Keratinocyte (primary cell): ENCODE results near the gene LRRC74B. TPM values are rescaled to one million over a fixed set of nuclear protein-coding genes. Genes with fewer than 3 reads are reported as not detected.

Experiments used
- DNase-seq: peaks from one replicate; pipeline ENCODE4 v3.0.0-alpha.2; 2011; ENCODE audit warnings: low read depth, missing footprints, low spot score
- FAIRE-seq: peaks from 2 replicates; lab custom pipeline; 2011; peaks lifted over from hg19 to GRCh38; lab: Jason Lieb, UNC
- H2AFZ ChIP-seq: 2 replicates; pipeline ENCODE4 v1.6.0; 2012; ENCODE audit warnings: low read length, control low read depth, inconsistent platforms; ENCODE audit not compliant: control insufficient read depth
- H3K27ac ChIP-seq: 2 replicates; pipeline ENCODE4 v1.5.1; 2011; ENCODE audit warnings: low read length; ENCODE audit not compliant: control insufficient read depth, insufficient read depth
- H3K27me3 ChIP-seq: 3 replicates; pipeline ENCODE4 v1.6.0; 2011; ENCODE audit warnings: low read length; ENCODE audit not compliant: control insufficient read depth, insufficient read depth; ENCODE audit errors: extremely low read depth
- H3K36me3 ChIP-seq, 2 experiments: 2 replicates in 1 of 2; 3 replicates in 1 of 2; pipeline ENCODE4 v1.5.1; 2011; ENCODE audit warnings: low read length in 2 of 2, mild to moderate bottlenecking in 1 of 2; ENCODE audit not compliant: control insufficient read depth in 2 of 2, insufficient read depth in 2 of 2; ENCODE audit errors: extremely low read depth in 1 of 2
- H3K4me1 ChIP-seq: 3 replicates; pipeline ENCODE4 v1.5.1; 2011; ENCODE audit warnings: low read length; ENCODE audit not compliant: control insufficient read depth, insufficient read depth; ENCODE audit errors: extremely low read depth
- H3K4me2 ChIP-seq: 3 replicates; pipeline ENCODE4 v1.6.0; 2011; ENCODE audit warnings: low read depth, low read length; ENCODE audit not compliant: control insufficient read depth, insufficient read depth; ENCODE audit errors: extremely low read depth
- H3K4me3 ChIP-seq, 3 experiments: fragments of 200-600 bp in 1 of 3; sonication (generic) in 1 of 3; 2 replicates in 2 of 3; 3 replicates in 1 of 3; pipeline ENCODE4 v1.5.1; 2011 to 2016; ENCODE audit warnings: low read length in 3 of 3, mild to moderate bottlenecking in 3 of 3, control low read depth in 2 of 3, inconsistent platforms in 1 of 3, low read depth in 1 of 3, mixed read lengths in 1 of 3, mixed run types in 1 of 3, moderate library complexity in 1 of 3; ENCODE audit not compliant: control insufficient read depth in 2 of 3, insufficient read depth in 2 of 3; ENCODE audit errors: extremely low read depth in 1 of 3
- H3K79me2 ChIP-seq: 2 replicates; pipeline ENCODE4 v1.6.0; 2012; ENCODE audit warnings: low read length; ENCODE audit not compliant: control insufficient read depth, insufficient read depth
- H3K9ac ChIP-seq: 3 replicates; pipeline ENCODE4 v1.6.0; 2011; ENCODE audit warnings: low read length; ENCODE audit not compliant: control insufficient read depth, insufficient read depth; ENCODE audit errors: extremely low read depth
- H3K9me1 ChIP-seq: 3 replicates; pipeline ENCODE4 v1.6.0; 2011; ENCODE audit warnings: low read length; ENCODE audit not compliant: control insufficient read depth, insufficient read depth; ENCODE audit errors: extremely low read depth
- H3K9me3 ChIP-seq: 2 replicates; pipeline ENCODE4 v1.5.1; 2012; ENCODE audit warnings: low read depth, low read length; ENCODE audit not compliant: control insufficient read depth
- H4K20me1 ChIP-seq: 3 replicates; pipeline ENCODE4 v1.6.0; 2011; ENCODE audit warnings: low read length; ENCODE audit not compliant: control insufficient read depth, insufficient read depth; ENCODE audit errors: extremely low read depth
- EZH2 ChIP-seq: IDR thresholded peaks from one replicate; pipeline ENCODE4 v1.6.1; 2012; ENCODE audit warnings: inconsistent platforms, mild to moderate bottlenecking, low read length, moderate library complexity
- dilution Hi-C: fragments of 300-500 bp; cut with MboI; formaldehyde crosslinking; loops from one replicate; pipeline ENCODE4 v1.7.0; 2020; ENCODE audit warnings: low sequenced_read_pairs; ENCODE audit not compliant: extremely low pct_ligation_motif_present
- polyA plus RNA-seq, 5 experiments: library from polyadenylated mRNA; depleted of rRNA in 3 of 5; stranded (reverse) in 3 of 5; stranded (forward) in 1 of 5; unstranded in 1 of 5; fragments of >200 nt; gene quantifications; 1 replicate in 1 of 5; 2 replicates in 3 of 5; 3 replicates in 1 of 5; pipeline versions ENCODE4 v1.2.1 to v1.2.3, GENCODE V29; 2011 to 2012; ENCODE audit warnings: missing spikeins in 2 of 5, low read depth in 1 of 5, low replicate concordance in 1 of 5
- TF ChIP-seq, protein P1 (sequence below), 3 experiments: IDR thresholded peaks in 1 of 3; conservative IDR thresholded peaks in 1 of 3; optimal IDR thresholded peaks in 1 of 3; 2 replicates in 2 of 3; 3 replicates in 1 of 3; pipeline versions ENCODE3 to v1.5.1; 2011; ENCODE audit warnings: low read length in 3 of 3, mild to moderate bottlenecking in 3 of 3, moderate library complexity in 2 of 3, control low read depth in 1 of 3, inconsistent platforms in 1 of 3; ENCODE audit not compliant: insufficient read depth in 2 of 3; ENCODE audit errors: extremely low read depth in 1 of 3

LRRC74B gene
- polyA plus RNA-seq, 1 donor (not counting 4 experiments of a cell fraction or from before 2014, with no cell fraction given): not detected

DNA sequence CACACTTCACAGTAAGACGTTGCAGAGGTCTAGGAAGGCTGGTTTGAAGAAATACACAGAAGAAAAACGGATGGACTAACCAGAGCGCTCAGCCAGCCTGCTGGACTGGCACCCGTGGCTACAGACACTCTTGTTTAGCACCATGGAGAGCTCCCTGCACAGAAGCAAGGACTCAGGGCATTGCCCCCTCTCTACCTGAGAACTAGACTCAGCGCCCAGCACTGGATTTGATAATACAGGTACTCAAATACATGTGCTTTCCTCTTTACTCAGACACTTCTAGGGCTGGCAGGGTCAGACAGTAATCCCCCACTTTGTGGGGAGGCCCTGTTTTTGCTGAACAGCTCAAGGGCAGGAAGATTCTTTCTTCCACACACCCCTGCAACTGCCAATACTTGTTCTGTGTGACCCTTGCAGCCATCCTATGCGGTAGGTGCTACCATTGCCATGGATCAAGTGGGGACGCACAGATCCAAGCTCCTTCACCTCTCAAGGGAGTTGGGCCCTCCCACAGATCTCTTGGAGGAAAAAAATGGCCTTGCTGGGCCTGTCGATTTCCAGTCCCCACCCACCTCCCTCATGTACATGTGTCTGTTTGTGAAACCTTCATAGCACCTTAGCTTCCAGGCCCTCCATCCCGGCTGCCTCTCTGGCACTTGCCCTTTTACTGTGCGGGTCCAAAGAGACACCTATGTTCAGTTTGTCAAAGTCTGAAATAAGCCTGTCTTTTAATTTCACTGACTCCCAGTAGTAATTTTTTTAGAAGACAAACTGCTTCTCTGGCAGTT is 35.9 kb upstream of the LRRC74B start:
- no peak overlapping the region for H2AFZ ChIP-seq
- FAIRE-seq: no peak

DNA sequence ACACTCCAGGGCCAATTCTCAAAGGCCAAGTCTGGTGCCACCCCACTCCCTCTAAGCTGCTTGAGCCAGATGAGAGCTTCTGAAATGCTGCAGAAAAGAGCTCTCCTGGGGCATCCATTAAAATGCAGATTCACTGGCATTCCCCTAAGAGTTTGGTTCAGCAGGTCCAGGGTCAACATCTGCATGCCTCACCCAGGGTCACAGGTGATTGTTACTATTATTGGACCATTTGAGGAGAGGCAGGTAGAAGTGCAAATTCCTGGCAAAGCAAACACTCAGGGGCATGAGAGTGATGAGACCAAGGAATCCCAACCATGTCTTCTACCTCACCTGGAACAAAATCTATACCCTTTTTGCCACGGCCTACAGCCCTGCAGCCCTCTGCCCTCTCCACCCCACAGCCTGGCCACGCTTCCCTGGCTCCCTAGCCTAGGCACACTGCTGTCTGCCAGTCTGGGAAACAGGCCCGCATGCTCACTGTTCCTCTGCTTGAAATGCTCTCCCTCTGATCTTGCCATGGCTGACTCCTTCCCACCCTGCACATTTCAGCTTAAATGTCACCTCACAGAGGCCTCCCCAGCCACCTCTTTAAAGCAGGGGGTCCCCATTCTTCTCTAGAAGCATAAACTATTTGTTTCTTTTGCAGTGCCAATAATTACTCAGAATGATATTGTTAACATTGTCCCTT is 35.2 kb upstream of the LRRC74B start:
- no peaks in the 10 kb centered on the region for H3K27me3 ChIP-seq
- DNase-seq: no peak
- H3K9me3 ChIP-seq: no peaks in the 10 kb centered on the region
- no peaks in the 10 kb centered on the region for H3K79me2 ChIP-seq
- no peaks in the 10 kb centered on the region for H4K20me1 ChIP-seq
- no peak overlapping the region for H3K9ac ChIP-seq
- H3K36me3 ChIP-seq: peaks cover 0 to 1% of the 10 kb centered on the region in 2 experiments
- H3K4me1 ChIP-seq: peaks cover 23% of the 10 kb centered on the region
- H3K4me2 ChIP-seq: no peak overlapping the region
- no peaks in the 10 kb centered on the region for H3K9me1 ChIP-seq
- no peak overlapping the region for H3K27ac ChIP-seq
- no peak for FAIRE-seq
- H3K4me3 ChIP-seq: no peak overlapping the region
- TF ChIP-seq, protein P1, sequence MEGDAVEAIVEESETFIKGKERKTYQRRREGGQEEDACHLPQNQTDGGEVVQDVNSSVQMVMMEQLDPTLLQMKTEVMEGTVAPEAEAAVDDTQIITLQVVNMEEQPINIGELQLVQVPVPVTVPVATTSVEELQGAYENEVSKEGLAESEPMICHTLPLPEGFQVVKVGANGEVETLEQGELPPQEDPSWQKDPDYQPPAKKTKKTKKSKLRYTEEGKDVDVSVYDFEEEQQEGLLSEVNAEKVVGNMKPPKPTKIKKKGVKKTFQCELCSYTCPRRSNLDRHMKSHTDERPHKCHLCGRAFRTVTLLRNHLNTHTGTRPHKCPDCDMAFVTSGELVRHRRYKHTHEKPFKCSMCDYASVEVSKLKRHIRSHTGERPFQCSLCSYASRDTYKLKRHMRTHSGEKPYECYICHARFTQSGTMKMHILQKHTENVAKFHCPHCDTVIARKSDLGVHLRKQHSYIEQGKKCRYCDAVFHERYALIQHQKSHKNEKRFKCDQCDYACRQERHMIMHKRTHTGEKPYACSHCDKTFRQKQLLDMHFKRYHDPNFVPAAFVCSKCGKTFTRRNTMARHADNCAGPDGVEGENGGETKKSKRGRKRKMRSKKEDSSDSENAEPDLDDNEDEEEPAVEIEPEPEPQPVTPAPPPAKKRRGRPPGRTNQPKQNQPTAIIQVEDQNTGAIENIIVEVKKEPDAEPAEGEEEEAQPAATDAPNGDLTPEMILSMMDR (optimal IDR thresholded peaks at IDR 0.05 in 1 of 3, IDR thresholded peaks at IDR 0.05 in 1 of 3, conservative IDR thresholded peaks at IDR 0.05 in 1 of 3; ENCODE audit: extremely low read depth in 1 of 3, insufficient read depth in 2 of 3, low read length in 3 of 3): no peak
- no peak for TF ChIP-seq EZH2
- no peak overlapping the region for H2AFZ ChIP-seq
- dilution Hi-C loops: no loop called here

More for the DNA sequence above, 35.9 kb upstream of the LRRC74B start:
- DNase-seq: no peak
- Histone ChIP-seq H3K27me3 (no peaks in the 10 kb centered on the region), H3K79me2 (no peaks in the 10 kb centered on the region), H3K4me1 (peaks cover 19% of the 10 kb centered on the region), H4K20me1 (no peaks in the 10 kb centered on the region), H3K27ac (no peak overlapping the region), H3K36me3 (peaks cover 0 to 1% of the 10 kb centered on the region in 2 experiments), H3K4me2 (no peak overlapping the region), H3K9me3 (no peaks in the 10 kb centered on the region), H3K9me1 (no peaks in the 10 kb centered on the region), H3K4me3 (no peak overlapping the region), H3K9ac (no peak overlapping the region)
- dilution Hi-C loops: no loop called here
- TF ChIP-seq, protein P1 (optimal IDR thresholded peaks at IDR 0.05 in 1 of 3, IDR thresholded peaks at IDR 0.05 in 1 of 3, conservative IDR thresholded peaks at IDR 0.05 in 1 of 3; ENCODE audit: extremely low read depth in 1 of 3, insufficient read depth in 2 of 3, low read length in 3 of 3): no peak
- TF ChIP-seq EZH2: no peak
